ENCODE measurements around the gene COL9A3.

Gene COL9A3

GRCh38 chr20:62771396-62772102 is 45.3 kb upstream of the COL9A3 start:
- TF ChIP-seq CTCF (conservative IDR thresholded peaks at IDR 0.05; ENCODE audit: low read depth, low read length) = no peak

GRCh38 chr20:62772103-62772611 is 44.7 kb upstream of the COL9A3 start:
- DNase-seq (ENCODE audit: low read depth) = no peak
- H3K4me3 ChIP-seq (ENCODE audit: low read length) = no peak overlapping the region
- no peak for TF ChIP-seq CTCF (conservative IDR thresholded peaks at IDR 0.05; ENCODE audit: low read depth, low read length)

More at GRCh38 chr20:62771396-62772102, 45.3 kb upstream of the COL9A3 start:
- H3K4me3 ChIP-seq (ENCODE audit: low read length) = no peak overlapping the region
- no peak for DNase-seq (ENCODE audit: low read depth)

GRCh38 chr20:62772619-62772989 is 44.2 kb upstream of the COL9A3 start:
- TF ChIP-seq CTCF (conservative IDR thresholded peaks at IDR 0.05; ENCODE audit: low read depth, low read length) = no peak
- no peak overlapping the region for H3K4me3 ChIP-seq (ENCODE audit: low read length)
- no peak for DNase-seq (ENCODE audit: low read depth)

GRCh38 chr20:62772990-62773844 is 43.6 kb upstream of the COL9A3 start:
- no peak for TF ChIP-seq CTCF (conservative IDR thresholded peaks at IDR 0.05; ENCODE audit: low read depth, low read length)
- no peak for DNase-seq (ENCODE audit: low read depth)
- no peak overlapping the region for H3K4me3 ChIP-seq (ENCODE audit: low read length)

- DNase-seq (ENCODE audit: low read depth) = no peak
- no peak for TF ChIP-seq CTCF (conservative IDR thresholded peaks at IDR 0.05; ENCODE audit: low read depth, low read length)
- H3K4me3 ChIP-seq (ENCODE audit: low read length) = no peak overlapping the region
Observed at GRCh38 chr20:62773845-62774714, 42.8 kb upstream of the COL9A3 start.

- no peak overlapping the region for H3K4me3 ChIP-seq (ENCODE audit: low read length)
- TF ChIP-seq CTCF (conservative IDR thresholded peaks at IDR 0.05; ENCODE audit: low read depth, low read length) = no peak
- DNase-seq (ENCODE audit: low read depth) = no peak
Observed at GRCh38 chr20:62774762-62775161, 42.1 kb upstream of the COL9A3 start.

All from retinal pigment epithelial cell (primary cell).